A549 treated with ZK216348 at 1 μM for 4 hours (cell line): ENCODE measurements around the gene MYO16. TPM values are rescaled to one million over a fixed set of nuclear protein-coding genes. Genes with fewer than 3 reads are reported as not detected.

Experiments used
- total RNA-seq: library from RNA; stranded (reverse); fragments of 200-300 nt; extraction: Qiagen RNA extraction; gene quantifications from 5 replicates; pipeline ENCODE4 v1.2.3, GENCODE V29; 2022; ENCODE audit warnings: low read depth

Gene MYO16
- total RNA-seq, result 0.08 to 0.09 TPM in 2 of 5 replicates, not detected in the others

DNA sequence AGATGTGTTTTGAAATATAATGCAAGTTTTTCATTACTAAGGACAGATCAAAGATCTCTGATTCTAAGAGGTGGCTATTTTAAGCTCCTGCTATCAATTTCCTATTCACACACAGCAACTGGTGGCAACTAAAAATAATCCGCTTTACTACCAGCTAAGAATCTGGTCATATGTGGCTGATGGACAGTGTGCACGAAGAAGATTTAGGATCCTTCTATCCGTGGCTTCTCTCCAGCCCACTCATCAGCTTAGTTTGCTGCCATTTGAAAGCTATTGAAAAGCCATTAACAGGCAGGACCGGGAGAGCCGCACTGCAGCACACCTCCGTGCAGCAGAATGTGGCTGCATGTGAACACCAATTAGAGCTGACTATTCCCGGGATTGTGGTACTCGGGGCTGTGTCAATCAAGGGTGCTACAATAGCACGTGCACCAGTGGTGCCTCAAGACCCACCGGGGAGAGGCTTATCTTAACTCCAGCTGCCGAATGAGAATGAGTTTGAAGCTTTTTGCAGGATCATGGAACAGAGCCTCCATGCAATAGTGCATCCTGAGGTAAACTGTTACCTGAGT, at the start of gene MYO16:
MYO16 (plus strand) TSS at position 431 of the 572 bp plus-strand sequence. CDS start 234 bp downstream, outside the sequence.

